ENCODE data around the gene SEL1L3. TPM values are rescaled to one million over a fixed set of nuclear protein-coding genes. Genes with fewer than 3 reads are reported as not detected.
"Not testable (repeated sequence)": the region's sequence is repeated elsewhere in the genome, so short reads cannot be mapped to it uniquely, and the experiment has no call there.

SEL1L3 gene
- 10 to 100 TPM in 1 of 4 donors, 1 to 10 TPM in 3; 2.2 to 29.8 (median 5.4) TPM for total RNA-seq

GRCh38 chr4:25862411-25863346, at the start of gene SEL1L3:
Gene SEL1L3, minus strand, starts transcription at chr4:25862988. Its CDS starts 152 bp downstream, at chr4:25862836.
- Histone ChIP-seq H3K4me1 (peaks cover 0 to 26% (median 0%) of the 10 kb centered on the region in 3 donors), H3K27ac (peak within 1 kb of the TSS in 2 of 4 donors; percentile 35 to 78), H3K4me3 (peak within 1 kb of the TSS; percentile 45 to 74), H3K27me3 (peaks cover 44% of the 10 kb centered on the region), H3K36me3 (no peaks in the 10 kb centered on the region), H3K9me3 (no peaks in the 10 kb centered on the region)
- WGBS, 2 donors (ENCODE audit: low coverage in 1 of 2), result 0 to 2% methylated on average over 10 to 17 of the region's 115 CpGs
- TF ChIP-seq CTCF (IDR thresholded peaks at IDR 0.05) (no peak), EP300 (IDR thresholded peaks at IDR 0.05) (no peak), POLR2AphosphoS5 (IDR thresholded peaks at IDR 0.05) (no peak), POLR2A (IDR thresholded peaks at IDR 0.05) (no peak)
- peak; percentile 31 for ATAC-seq

DNA sequence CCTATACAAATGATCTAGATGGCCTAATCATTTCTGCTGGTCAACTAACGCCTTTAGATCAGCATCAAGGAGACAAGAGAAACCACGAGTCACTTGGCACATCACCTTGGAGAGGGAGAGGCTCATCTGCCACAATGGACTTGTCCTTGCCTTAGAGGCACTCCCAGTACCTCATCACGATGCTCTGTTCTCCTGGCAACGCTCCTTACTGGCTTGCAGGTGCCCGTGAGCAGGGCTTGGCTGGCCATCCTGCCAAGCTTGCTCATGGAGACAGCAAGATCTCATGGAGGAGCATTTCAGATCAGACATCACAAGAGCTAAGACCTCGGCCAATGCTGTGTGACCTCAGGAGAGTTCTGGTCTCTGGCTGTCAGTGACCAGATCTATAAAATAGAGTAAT, 48.6 kb upstream of the SEL1L3 start:
- no peak overlapping the region for H3K27ac ChIP-seq
- H3K36me3 ChIP-seq, result no peaks in the 10 kb centered on the region
- no peak for ATAC-seq
- TF ChIP-seq CTCF (IDR thresholded peaks at IDR 0.05), result no peak
- 58 to 100% methylated on average over 2 to 3 of the region's 6 CpGs for WGBS, 2 donors (ENCODE audit: low coverage in 1 of 2)
- no peaks in the 10 kb centered on the region for H3K9me3 ChIP-seq
- no peak overlapping the region for H3K4me3 ChIP-seq
- H3K27me3 ChIP-seq, result no peaks in the 10 kb centered on the region
- peaks cover 0 to 25% (median 4%) of the 10 kb centered on the region in 3 donors for H3K4me1 ChIP-seq

DNA sequence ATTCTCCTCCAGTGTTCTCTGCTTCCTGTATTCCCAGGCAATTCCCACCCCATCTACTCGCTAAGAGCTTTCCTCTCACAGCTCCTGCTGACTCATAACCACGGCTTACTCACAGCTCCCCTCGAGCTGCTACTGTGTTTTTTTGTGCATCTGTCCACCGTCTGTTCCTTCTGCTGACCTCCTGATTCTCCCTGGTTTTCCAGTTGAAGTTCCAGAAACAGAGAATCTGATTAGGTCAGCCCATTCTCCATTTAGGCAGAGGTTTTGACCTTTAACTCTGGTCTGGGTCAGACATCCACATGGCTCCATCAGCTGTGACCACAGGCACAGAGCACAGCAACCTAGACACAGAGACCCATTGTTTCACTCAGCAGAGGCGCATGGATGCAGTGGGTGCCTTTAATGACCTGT, 45.7 kb upstream of the SEL1L3 start:
- no peaks in the 10 kb centered on the region for H3K36me3 ChIP-seq
- WGBS, 2 donors (ENCODE audit: low coverage in 1 of 2), result 28 to 43% methylated on average over 2 to 5 of the region's 5 CpGs
- no peaks in the 10 kb centered on the region for H3K9me3 ChIP-seq
- TF ChIP-seq CTCF (IDR thresholded peaks at IDR 0.05) (no peak), POLR2A (IDR thresholded peaks at IDR 0.05) (no peak), POLR2AphosphoS5 (IDR thresholded peaks at IDR 0.05) (no peak), EP300 (IDR thresholded peaks at IDR 0.05) (no peak)
- peaks cover 0 to 8% (median 0%) of the 10 kb centered on the region in 3 donors for H3K4me1 ChIP-seq
- no peaks in the 10 kb centered on the region for H3K27me3 ChIP-seq
- H3K4me3 ChIP-seq, result no peak overlapping the region
- H3K27ac ChIP-seq, result no peak overlapping the region
- no peak for ATAC-seq

- WGBS, 2 donors (ENCODE audit: low coverage in 1 of 2), result 89 to 96% methylated on average over 3 to 5 of the region's 11 CpGs
- H3K27ac ChIP-seq, H3K36me3 ChIP-seq, ATAC-seq, H3K9me3 ChIP-seq, H3K4me3 ChIP-seq, H3K27me3 ChIP-seq, H3K4me1 ChIP-seq: not testable (repeated sequence)
Measured at GRCh38 chr4:25906113-25906512, 43.3 kb upstream of the SEL1L3 start.

DNA sequence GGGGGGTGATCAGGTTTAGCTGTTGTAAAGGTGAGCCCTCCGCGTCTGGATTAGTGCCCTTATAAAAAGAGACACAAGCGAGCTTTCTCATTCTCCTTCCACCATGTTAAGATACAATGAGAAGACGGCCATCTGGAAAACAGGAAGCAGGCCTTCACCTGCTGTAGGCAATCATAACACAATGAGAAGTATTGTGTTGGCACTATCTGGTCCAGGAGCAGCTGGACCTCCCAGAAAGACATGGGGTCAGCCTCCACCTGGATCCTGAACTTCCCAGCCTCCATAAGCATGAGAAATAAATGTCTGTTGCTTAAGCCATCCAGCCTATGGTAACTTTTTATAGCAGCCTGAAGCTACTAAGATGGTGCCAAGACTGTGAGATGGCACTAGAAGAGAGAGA, 42.6 kb upstream of the SEL1L3 start:
- H3K9me3 ChIP-seq, result no peaks in the 10 kb centered on the region
- TF ChIP-seq POLR2A (IDR thresholded peaks at IDR 0.05), result no peak
- TF ChIP-seq CTCF (IDR thresholded peaks at IDR 0.05), result no peak
- TF ChIP-seq POLR2AphosphoS5 (IDR thresholded peaks at IDR 0.05), result no peak
- no peak for TF ChIP-seq EP300 (IDR thresholded peaks at IDR 0.05)
- no peak overlapping the region for H3K27ac ChIP-seq
- no peaks in the 10 kb centered on the region for H3K36me3 ChIP-seq
- no peak overlapping the region for H3K4me3 ChIP-seq
- no peaks in the 10 kb centered on the region for H3K27me3 ChIP-seq
- 80 to 100% methylated on average over 1 of the region's 4 CpGs for WGBS, 2 donors (ENCODE audit: low coverage in 1 of 2)
- no peaks in the 10 kb centered on the region for H3K4me1 ChIP-seq
- no peak for ATAC-seq

Data from gastroesophageal sphincter (tissue), 4 donors.